ENCODE results near the gene FAM78B.

The FAM78B gene

DNA sequence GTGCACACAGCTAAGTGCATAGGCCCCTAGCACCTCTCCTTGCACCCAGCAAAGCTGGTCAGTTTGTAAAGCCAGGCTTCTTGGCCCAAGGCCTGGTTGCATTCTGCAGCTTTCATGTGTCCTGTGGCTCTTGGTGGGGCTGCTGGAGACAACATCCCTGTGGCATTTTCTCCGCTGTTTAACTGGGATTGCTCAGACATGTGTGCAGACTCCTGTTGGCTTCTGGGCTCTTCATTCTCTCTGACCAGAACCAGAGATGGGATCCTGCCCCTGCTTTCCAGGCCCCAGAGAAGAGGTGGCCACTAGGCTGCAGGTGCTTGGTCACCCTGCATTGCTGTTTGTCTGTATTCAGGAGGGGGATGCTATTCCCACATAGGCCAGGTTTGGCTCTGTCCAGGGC lies 50.8 kb downstream of the FAM78B start:
- no peak for DNase-seq

DNA sequence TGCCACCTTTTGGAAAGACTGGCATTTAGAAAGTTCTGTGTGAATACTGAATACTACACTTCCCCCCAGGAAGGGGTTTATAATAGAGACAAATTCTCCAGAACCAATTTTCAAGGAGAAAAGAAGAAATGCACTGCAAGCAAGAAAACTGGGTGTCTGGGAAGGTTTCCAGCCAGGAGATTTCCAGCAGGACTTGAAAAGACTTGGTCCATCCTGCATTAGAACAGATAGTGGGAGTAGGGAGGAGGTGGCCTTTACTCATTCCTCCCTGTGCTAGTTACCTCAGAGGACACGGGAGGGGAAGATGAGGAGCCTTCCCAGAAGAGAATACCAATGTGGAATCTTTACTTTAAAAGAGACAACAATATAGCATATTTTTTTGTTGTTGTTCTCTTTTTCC lies 52.4 kb downstream of the FAM78B start:
- DNase-seq, result no peak

DNA sequence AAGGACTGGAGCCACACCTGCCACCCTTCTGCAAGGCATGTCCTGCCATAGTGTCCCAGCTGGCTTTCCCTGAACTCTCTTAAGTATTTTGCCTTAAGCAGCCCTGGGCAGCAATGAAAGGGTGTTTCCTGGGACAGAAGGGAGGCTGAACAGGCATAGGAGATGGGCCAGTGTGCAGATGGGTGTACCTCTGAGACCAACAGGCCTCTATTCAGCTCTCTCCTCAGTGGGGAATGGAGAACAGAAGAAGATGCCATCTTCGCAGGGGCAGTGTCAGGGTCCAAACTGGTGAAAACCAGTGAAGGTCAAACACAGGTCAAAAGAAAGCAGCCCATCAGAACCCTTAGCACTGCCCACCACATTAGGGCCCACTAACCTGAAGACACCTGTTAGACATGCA lies 53.2 kb downstream of the FAM78B start:
- DNase-seq, result no peak

DNA sequence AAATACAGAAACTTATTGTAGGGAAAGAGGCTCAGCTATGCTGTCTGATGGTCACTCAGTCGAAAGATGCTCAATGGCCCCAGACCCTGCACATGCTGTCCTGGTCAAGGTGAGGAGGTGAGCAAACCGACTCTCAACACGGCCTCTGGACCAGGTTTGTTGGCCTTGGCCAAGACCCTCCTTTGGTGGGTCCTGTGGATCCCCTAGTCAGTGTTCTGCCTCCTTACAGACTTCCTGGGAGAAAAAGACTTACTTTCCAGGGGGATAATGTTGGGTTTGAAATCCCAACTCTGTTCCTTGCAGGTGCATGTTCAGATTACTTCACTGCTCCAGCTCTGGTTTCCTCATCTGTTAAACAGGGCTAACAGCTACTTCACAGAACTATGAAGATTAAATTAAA lies 53.8 kb downstream of the FAM78B start:
- DNase-seq, result no peak

DNA sequence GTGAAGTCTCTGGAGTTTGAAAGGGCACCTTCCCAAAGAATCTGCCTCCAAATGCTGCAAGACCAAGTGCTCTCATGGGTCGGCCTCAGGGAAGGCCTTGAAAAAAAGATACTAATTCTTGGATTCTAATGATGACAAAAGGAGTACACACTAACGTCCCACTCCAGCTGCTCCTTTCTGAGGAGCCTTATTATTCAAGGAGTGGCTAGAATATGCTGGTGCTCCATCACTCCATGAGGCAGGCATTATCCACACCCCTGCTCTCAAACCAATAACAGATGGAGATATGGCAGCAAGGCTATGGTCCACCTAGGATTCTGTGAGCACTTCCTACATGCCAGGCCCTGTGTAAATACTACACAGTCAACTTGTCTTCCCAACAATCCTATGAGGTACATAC lies 54.4 kb downstream of the FAM78B start:
- DNase-seq, result no peak

DNA sequence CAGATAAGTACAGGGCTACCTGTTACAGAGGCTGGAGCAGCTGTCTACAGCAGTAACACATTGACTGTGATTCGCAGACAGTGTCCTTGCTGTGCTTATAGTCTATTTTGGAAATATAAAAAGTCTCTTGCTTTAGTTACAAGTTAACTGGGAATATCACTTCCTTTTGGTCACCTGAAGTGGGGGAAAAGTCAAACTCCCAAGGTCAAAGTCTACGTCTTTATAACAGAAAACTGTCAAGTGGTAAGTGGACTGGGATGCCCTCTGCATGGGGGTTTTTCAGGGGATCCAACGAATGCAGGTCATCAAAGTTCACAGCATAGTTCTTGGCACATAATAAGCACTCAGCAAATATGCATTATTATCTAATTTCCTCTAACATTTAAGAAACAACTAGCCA lies 55.4 kb downstream of the FAM78B start:
- no peak for DNase-seq

DNA sequence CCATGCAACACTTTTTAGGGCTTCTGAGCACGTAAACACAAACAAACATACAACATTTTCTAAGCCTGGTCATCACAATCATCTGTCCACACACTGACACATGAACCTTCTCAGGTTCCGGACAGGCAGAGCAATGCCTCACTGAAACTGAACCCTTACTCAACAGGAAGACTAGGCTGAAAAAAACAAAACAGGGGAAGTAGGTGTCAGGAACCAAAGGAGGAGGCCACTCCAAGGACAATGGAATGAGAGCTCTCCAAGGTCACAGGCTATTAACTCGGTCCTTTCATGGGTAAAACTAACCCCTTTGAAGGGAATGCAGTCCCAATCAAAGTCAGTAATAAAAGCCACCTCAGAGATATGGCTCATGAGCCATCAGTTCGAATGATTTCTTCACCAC lies 76.6 kb downstream of the FAM78B start:
- DNase-seq, result no peak

DNA sequence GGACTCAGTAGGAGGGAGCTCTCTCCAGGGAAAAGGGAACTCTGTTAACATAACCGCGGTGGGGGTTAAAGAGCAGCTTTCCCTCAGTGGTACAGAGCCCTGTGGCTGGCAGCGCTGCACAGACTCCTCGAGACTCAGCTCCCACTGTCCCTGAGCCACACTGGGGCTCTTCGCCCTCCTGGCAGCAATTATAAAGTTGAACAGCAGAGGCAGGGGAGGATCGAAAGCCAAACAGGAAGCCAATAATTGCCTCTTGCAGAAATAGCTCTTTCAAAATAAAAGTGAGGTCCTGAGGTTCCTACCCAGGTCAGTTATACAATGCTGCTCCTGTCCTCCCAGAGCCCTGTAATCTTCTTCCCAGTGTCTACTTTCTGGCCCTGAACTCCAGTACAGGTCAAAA lies 77.0 kb downstream of the FAM78B start:
- DNase-seq, result no peak

DNA sequence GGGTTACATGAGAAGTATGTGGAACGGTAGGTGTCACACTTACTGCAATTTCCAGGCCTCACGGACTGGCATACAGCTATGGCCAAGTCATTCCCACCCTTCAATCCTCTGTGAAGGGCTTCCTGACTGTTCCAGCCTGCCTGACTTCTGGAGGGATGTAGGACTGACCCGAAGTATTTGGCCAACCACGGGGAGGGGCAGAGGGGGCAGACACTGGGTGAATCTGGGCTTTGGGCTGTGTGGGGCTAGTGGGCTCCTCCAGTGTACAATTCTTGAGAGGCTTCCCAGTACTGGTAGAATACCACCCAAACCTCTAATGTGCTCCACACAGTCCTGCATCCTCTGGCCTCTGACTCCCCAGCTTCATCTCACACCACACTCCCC lies 78.2 kb downstream of the FAM78B start:
- no peak for DNase-seq

DNA sequence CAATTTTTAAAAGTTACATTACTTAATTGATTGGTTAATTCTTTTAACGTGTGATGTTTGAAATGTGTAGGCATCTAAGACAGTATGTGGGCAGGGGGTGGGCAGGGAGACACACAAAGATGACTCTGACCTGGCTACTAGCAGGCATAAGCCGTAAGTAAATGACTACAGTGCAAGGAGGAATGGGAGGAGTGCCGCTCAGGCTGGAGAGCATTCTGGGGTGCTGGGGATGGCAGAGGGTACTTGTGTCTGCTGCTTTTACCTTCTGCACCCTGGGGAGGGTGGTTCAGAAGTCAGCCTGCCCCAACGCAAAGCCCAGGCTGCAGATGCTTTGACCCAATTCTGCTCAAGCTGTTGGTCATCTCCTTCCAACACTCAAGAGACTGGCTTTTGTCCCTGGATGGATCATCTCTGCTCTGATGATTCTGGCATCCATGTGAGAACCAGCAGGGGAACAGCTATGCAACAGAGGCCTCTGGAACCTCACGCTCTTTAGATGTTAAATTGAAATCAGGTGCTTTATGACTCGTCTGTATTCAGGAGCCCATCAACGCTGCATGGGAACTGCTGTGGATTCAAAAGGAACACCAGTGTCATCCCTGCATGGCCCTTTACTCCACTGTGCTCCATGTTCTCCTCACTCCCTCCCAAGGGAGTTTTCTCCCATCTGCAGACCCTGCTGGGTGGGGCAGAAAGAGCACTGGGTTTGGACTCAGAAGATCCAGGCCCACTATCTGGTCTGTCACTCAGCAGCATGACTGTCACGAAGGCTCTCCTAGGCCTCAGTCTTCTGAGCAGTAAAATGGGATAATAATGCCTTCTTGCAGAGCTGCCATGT lies 78.8 kb downstream of the FAM78B start:
- DNase-seq, result no peak

DNA sequence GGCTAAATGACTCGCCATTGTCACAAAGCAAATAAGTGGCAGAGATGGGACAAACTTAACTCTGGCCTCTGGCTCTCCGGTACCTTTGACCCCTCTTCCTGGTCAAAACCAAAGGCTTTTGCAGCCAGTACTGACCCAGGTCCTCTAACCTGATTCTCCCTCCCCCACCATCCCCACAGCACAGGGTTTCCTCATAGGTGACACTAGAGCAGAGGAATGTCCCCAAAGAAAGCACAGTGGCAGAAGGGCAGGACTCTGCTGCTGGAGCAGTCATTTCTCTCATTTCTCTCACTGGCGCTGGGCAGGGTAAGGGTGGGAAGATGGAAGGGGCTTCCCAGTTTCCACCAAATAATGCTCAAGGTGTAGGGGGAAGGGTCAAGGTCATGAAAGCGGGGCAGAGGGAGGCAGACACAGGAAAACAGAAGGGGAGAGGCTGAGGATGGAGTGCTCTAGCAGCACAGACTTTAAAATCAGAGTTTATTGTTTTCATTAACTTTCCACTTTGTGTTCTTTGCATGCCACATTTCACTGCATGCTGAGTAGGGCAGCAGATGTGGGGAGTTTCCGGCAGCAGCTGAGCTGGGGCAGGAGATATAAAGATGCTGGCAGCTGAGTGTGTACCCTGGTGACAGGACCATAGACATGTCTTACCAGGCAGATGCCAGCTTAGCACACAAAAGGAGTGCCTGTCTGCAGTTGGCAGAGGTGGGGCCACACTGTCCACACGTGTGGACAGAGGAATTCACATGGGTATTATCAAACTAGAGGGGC lies 80.5 kb downstream of the FAM78B start:
- DNase-seq, result no peak

DNA sequence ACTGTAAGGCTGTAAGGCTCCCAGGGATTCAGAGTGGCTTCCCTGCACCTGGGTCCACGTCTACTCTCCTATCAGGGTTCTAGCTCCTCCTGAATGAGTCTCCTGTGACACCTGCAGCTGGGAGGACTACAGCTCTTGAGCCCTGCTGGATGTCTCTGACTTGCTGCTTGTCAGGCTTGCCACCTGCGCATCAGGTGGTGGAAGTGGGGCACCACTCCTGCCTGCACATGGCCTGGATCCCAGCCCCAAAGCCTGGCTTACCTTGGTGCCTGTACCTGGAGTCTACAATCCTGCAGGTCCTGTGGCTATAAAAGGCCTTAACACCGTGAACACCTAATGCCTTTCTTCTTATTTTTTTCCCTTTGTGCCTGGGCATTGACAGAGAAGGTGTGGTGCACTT lies 82.2 kb downstream of the FAM78B start:
- no peak for DNase-seq

DNA sequence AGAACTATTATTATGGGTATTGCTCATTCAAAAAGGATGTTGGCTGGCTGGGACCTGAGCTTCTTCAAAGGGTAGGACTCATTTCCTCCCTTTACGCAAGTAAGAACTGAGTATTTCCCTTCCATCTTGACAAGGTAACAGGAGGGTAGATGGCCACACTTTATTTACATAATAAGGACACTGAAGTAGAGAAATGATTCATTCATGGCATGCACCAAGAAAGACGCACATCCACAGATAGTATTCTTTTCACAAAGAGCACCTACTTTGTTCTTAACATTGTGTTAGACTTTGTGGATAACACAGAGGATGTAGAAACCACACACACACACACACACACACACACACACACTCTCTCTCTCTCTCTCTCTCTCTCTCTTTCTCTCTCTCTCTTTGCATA lies 82.9 kb downstream of the FAM78B start:
- DNase-seq, result no peak

DNA sequence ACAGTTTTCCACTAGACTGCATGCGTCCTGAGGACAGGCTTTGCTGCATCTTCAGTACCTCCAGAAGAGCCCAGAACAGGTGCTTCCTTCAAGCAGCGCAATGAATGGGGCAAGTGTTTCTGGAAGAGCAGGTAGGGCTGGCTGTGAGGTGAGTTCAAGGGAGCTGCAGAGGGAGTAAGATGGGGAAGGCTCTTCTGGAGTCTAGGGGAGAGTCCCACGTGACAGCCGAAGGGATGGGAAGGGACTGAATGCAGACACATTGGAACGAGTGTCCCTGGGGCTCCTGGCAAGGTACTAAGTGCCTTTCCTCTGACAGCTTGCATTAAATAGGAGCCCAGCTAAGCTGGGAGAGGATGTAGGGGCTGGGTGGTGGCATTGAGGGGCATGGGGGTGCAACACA lies 84.2 kb downstream of the FAM78B start:
- DNase-seq, result no peak

DNA sequence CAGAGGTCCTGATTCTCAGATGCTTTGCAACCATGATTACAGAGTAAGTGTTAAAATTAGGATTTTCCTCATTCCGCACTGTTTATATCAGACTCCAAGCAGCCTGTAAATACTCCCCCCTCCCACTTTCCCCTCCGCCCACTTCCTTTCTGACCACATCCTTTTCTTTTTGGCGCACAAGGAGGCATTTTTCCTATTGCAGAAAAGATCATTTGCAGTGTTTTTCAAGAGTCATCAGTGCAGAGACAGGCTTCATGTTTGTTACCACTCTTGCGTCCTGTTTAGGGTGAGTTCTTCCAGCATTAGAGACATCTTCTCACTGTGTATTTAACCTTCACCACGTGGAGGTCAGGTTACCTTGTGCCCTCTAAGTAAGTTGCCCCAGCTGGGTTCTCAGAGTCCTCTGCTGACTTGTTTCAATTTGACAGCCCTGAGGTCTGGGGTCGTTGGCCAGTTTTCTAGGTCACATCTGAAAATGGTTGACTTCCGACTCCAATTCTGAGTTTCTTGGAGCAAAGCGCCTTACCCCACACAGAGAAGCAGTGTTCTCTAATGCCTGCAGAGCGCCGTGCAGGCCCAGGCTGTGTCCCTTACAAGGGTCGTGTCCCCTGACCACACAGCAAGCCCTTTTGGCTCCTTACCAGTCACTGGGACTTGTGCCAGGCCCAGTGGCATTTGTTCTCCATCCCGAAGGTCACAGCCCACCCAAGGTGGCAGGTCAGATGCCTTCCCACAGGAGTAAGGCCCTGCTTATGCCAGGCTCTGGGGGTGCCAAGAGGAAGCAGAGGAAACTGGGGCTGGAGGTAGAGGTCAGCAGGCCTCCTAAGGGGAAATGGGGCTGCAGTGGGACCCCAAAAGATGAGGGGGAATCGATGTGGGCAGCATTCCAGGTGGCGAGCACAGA lies 85.6 kb downstream of the FAM78B start:
- no peak for DNase-seq

DNA sequence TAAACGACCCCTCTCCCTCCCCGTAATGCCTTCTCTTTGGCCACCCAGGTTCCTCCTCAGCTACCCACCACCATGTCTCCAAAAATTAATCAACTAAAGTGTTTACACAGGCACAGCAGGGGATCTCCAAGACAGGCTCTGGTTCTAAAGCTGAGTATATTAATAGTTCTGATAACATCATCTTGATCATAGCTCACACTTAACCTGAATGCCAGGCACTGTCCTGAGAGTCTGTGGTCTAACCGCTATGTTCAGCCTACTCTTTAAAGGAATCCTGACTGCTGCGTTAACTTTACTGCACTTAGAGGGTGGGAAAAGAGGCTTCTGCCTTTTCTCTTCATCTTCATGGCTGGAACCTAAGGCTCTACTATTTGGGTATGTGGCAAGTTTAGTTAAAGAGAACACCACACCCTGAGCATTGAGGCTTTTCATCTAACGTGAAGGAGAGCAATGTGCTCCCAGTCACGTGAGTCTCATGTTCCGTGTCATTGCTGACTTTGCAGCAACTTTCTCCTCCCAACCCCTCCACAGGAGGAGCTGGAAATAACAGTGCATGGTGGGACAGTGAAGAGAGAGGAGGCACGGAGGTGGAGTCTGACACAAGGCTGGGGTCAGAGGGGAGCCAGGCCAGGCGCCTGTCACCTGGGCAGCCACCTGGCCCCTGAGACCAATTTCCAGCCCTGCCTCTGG lies 86.4 kb downstream of the FAM78B start:
- DNase-seq, result no peak

DNA sequence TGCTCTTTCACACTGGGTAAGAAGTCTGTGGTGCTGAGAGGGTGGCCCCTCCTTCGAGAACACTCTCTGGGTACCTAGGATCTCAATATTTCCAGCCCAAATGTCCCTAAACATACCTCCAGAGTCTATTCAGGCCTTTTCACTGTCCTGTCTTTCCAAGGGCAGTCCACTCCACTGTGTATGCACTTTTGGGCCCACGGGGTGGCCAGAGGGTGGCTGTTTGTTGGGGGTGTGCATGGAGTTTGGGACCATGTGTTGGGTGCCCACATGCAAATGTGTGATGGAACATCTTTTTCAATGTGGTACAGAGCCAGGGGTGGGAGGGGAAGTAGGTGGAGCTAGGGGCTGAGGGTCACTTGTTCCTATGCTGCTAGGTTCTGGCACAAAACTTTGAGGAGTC lies 87.5 kb downstream of the FAM78B start:
- no peak for DNase-seq

DNA sequence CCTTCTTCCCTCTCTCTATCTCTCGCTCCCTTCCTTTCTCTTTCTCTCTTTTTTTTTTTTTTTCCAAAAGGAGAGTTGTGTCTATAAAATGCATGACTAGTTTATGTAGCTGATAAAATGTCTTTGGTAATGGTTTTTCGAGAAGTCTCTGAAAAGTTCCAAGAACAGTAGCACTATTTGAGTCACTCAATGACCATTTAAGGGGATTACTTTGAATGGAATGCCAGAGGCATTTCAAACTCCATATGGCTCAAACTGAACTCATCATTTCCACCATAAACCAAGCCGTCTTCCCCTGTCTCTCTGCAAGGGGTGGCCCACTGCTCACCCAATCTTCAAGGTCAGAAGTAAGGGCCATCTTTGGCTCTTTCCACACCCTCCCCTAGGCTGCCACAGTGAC lies 93.3 kb downstream of the FAM78B start:
- no peak for DNase-seq

DNA sequence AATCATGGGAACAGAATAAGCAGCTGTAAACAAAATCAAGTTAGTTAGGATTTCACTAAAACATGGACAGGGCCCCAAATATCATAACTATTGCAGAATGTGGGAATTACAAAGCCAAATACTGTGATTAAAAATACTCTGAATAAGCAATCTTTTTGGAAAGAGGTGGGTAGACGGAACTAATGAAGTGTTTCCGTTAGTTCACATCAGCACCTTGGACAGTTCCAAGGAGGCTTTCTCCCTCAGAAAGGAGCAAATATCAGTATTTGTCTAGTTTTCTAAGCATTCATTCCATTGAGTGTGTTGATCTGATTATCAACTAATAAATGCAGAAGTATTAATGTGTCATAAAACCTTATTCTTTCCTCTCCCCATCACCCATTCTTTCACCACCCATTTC lies 97.4 kb downstream of the FAM78B start:
- DNase-seq, result no peak

DNA sequence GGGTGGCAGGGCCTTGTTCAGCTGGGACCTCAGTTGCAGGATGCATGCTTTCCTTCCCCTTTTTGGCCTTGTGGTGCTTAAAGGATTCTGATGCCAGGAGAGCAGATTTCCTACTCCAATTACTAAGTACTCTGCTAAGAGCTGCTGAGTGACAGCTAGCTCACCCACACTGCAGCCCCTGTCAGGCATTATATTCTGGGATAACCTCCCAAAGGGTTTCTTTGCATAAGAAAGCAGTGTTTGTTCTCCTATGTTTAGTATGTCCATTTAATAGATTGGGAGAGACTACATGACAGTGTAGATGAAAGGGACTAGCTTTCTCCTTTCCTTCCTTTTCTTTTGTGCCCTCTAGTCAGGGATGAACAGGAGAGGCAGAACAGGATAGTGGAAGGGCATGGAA lies 100.7 kb downstream of the FAM78B start:
- DNase-seq, result no peak

DNA sequence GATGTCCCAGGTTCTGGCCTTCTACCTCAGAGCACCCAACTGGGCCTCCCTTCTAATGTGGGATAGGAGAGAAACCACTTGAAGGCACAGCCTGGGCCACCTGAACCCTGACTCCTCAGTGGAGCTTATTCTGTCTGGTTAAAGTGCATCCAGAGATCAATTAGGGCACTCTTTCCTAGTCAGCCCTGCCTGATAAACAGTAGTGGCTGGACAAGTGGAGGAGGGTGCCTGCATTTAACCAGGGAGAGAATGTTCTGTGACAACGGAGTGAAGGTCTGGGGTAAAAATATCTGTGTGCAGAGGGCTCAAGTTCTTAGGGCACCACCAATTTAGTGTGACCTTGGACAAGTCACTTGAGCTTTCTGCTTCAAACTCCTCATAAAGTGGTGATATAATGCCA lies 101.8 kb downstream of the FAM78B start:
- DNase-seq, result no peak

DNA sequence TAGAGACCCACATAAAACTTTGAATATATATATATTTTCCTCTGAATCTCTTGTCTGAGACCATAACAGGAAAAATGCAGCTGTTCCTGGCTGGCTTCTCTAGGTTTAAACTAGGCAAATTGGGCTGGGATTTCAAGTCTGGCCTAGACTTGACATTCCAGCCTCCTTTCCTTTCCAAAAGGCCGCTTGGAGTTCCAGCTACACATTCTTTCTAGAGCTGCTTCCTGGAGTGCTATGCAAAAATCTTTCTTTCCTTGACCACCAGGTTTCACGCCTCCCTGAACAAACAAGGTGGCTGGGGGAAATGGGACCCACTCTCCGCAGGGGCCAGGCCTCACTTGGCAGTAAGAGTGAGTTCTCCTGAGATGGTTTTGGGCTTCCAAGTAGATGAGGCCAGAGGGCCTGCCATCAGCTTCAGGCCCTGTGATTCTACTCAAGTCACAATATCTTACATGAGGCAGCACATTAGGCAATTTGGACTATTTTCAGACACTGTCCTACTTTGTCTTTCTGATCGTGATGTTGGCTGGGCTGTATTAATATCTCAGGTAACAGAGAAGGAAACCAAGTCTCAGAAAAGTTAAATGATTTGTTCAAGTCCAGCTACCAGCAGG lies 102.4 kb downstream of the FAM78B start:
- DNase-seq, result no peak

DNA sequence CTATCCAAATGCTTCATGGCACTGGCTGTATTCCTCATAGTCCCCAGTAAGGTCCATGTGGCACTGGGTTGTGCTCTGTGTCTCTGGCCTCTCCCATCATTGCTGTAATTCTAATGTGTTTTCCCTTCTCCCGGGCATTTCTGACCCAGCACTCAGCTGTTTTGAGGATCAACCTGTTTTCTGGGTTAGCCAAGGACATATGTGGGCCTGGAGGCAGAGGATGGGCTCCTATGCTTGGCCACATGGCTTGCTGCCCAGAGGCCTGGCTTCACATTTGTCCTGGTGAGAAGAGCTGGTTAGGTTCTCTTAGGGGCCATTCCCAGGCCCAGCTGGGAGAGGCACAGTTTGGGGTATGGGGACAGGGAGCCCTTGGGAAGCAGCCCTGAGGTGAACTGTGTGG lies 103.1 kb downstream of the FAM78B start:
- no peak for DNase-seq

All from NCI-H1436 (cell line).